ENCODE data around the gene SEC63. TPM values are rescaled to one million over a fixed set of nuclear protein-coding genes. Genes with fewer than 3 reads are reported as not detected.
"Not testable (repeated sequence)": the region's sequence is repeated elsewhere in the genome, so short reads cannot be mapped to it uniquely, and the experiment has no call there.

The SEC63 gene
- total RNA-seq, 2 donors from 2014 or later, result 73.4 to 97.9 TPM

DNA sequence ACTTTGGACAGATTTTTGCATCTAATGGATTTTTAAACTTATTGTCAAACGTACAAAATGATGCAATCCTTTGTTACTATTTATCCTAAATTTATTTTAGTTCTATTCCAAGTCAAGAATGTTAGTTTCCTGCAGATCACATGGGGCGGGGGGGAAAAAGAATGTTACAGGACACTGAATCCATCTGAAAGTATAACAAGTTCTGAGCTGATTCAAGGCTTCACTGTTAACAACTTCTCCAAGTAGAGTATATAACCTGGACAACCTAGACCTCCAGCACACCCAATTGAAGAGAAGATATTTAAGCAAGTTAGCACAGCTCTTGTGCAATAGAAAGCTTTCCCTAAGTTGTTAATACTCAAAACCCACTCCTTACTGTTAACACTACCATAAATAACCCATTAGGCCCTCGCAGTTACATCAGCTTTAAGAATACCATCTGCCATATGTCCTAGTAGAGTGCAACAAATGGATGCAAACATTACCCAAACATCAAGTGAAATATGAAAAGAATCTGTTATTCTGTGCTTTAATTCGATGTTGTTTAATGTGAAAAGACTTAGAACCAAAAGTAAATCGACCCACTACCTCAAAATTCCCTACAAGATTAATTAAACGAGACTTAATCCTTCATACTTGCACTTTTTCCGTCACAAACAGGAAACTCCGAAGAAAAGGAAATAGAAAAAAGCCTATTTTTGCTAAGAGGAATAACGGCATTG, 1.3 kb downstream of the SEC63 start:
- DNase-seq, result no peak
- Histone ChIP-seq H3K9me3 (no peaks in the 10 kb centered on the region), H3K27ac (peak overlapping the region; percentile 92 to 98 (median 94)), H3K27me3 (no peaks in the 10 kb centered on the region), H3K4me3 (peak overlapping the region; percentile 66 to 91), H3K36me3 (replicated peaks in 1 of 2; ENCODE audit: insufficient read depth in 1 of 2, low read depth in 2 of 2) (no peaks in the 10 kb centered on the region), H3K4me1 (peaks cover 35% of the 10 kb centered on the region)
- ATAC-seq, result no peak
- TF ChIP-seq POLR2A (IDR thresholded peaks at IDR 0.05), result no peak
- no peak for TF ChIP-seq CTCF (IDR thresholded peaks at IDR 0.05)
- WGBS, 2 donors, result 2% methylated on average over 9 of the region's 9 CpGs
- intact Hi-C loops (cut with DNase I), result no loop called here

GRCh38 chr6:107956181-107956580, 1.8 kb downstream of the SEC63 start:
- no peak overlapping the region for H3K4me3 ChIP-seq
- intact Hi-C loops (cut with DNase I), result no loop called here
- H3K27ac ChIP-seq, result peak overlapping the region in 3 of 4 donors; percentile 92 to 95 (median 94)
- ATAC-seq (no peak), DNase-seq (no peak)
- H3K9me3 ChIP-seq, result no peaks in the 10 kb centered on the region
- WGBS, 2 donors, result 13 to 24% methylated on average over 2 of the region's 2 CpGs
- no peaks in the 10 kb centered on the region for H3K27me3 ChIP-seq
- H3K4me1 ChIP-seq, result peaks cover 41% of the 10 kb centered on the region
- TF ChIP-seq CTCF (IDR thresholded peaks at IDR 0.05) (no peak), POLR2A (IDR thresholded peaks at IDR 0.05) (no peak)
- H3K36me3 ChIP-seq (replicated peaks in 1 of 2; ENCODE audit: insufficient read depth in 1 of 2, low read depth in 2 of 2), result no peaks in the 10 kb centered on the region

DNA sequence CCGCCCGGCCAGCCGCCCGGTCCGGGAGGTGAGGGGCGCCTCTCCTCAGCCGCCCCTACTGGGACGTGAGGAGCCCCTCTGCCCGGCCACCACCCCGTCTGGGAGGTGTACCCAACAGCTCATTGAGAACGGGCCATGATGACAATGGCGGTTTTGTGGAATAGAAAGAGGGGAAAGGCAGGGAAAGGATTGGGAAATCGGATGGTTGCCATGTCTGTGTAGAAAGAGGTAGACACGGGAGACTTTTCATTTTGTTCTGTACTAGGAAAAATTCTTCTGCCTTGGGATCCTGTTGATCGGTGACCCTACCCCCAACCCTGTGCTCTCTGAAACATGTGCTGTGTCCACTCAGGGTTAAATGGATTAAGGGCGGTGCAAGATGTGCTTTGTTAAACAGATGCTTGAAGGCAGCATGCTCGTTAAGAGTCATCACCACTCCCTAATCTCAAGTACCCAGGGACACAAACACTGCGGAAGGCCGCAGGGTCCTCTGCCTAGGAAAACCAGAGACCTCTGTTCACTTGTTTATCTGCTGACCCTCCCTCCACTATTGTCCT, 4.1 kb downstream of the SEC63 start:
- H3K9me3 ChIP-seq; DNase-seq; ATAC-seq; intact Hi-C loops (cut with DNase I); H3K27me3 ChIP-seq; H3K4me3 ChIP-seq; H3K36me3 ChIP-seq (replicated peaks in 1 of 2; ENCODE audit: insufficient read depth in 1 of 2, low read depth in 2 of 2): not testable (repeated sequence)
- WGBS, 2 donors, result 69 to 70% methylated on average over 9 to 10 of the region's 19 CpGs
- Histone ChIP-seq H3K4me1 (peaks cover 59% of the 10 kb centered on the region), H3K27ac (peak overlapping the region in 3 of 4 donors; percentile 22 to 85 (median 63))

GRCh38 chr6:107943626-107944439, 14.2 kb downstream of the SEC63 start:
- H3K27ac ChIP-seq, result peak overlapping the region in 1 of 4 donors; percentile 26
- no peak overlapping the region for H3K4me3 ChIP-seq
- DNase-seq, result no peak
- ATAC-seq, result no peak
- intact Hi-C loops (cut with DNase I), result no loop called here
- H3K27me3 ChIP-seq, result no peaks in the 10 kb centered on the region
- H3K36me3 ChIP-seq (replicated peaks in 1 of 2; ENCODE audit: insufficient read depth in 1 of 2, low read depth in 2 of 2), result no peaks in the 10 kb centered on the region
- no peak for TF ChIP-seq CTCF (IDR thresholded peaks at IDR 0.05)
- TF ChIP-seq POLR2A (IDR thresholded peaks at IDR 0.05), result no peak
- H3K4me1 ChIP-seq, result peaks cover 76% of the 10 kb centered on the region
- no peaks in the 10 kb centered on the region for H3K9me3 ChIP-seq
- whole genome bisulfite sequencing, 2 donors, result 54 to 58% methylated on average over 6 of the region's 6 CpGs

GRCh38 chr6:107942142-107942541, 15.9 kb downstream of the SEC63 start:
- H3K4me1 ChIP-seq, result peaks cover 61% of the 10 kb centered on the region

More at GRCh38 chr6:107942142-107942541, 15.9 kb downstream of the SEC63 start:
- DNase-seq, result no peak
- no peaks in the 10 kb centered on the region for H3K36me3 ChIP-seq (replicated peaks in 1 of 2; ENCODE audit: insufficient read depth in 1 of 2, low read depth in 2 of 2)
- no peak for ATAC-seq
- H3K4me3 ChIP-seq, result no peak overlapping the region
- intact Hi-C loops (cut with DNase I), result no loop called here
- 21 to 30% methylated on average over 4 of the region's 4 CpGs for WGBS, 2 donors
- peak overlapping the region in 1 of 4 donors; percentile 39 for H3K27ac ChIP-seq
- no peaks in the 10 kb centered on the region for H3K9me3 ChIP-seq
- TF ChIP-seq CTCF (IDR thresholded peaks at IDR 0.05) (no peak), POLR2A (IDR thresholded peaks at IDR 0.05) (no peak)
- no peaks in the 10 kb centered on the region for H3K27me3 ChIP-seq
